Peyer's patch (tissue), 4 donors: Measurements from ENCODE around the gene ASPG.

Experiments used
- CTCF ChIP-seq, 6 experiments: fragments of 450-650 bp in 4 of 6; fragments of 200-600 bp in 2 of 6; sonication (generic) in 1 of 6; IDR thresholded peaks; one replicate each; pipeline ENCODE4 v1.5.1; 2017 to 2019; ENCODE audit warnings: antibody characterized with exemption in 6 of 6, mild to moderate bottlenecking in 3 of 6, moderate library complexity in 1 of 6
- POLR2A ChIP-seq, 2 donors: fragments of 450-650 bp; IDR thresholded peaks; one replicate each; pipeline ENCODE4 v1.5.1; 2017; ENCODE audit warnings: antibody characterized with exemption in 2 of 2, mild to moderate bottlenecking in 2 of 2, moderate library complexity in 2 of 2

GRCh38 chr14:104106471-104106991 lies 21.0 kb downstream of the ASPG start:
- TF ChIP-seq CTCF (IDR thresholded peaks at IDR 0.05) (no peak), POLR2A (IDR thresholded peaks at IDR 0.05) (no peak)
